SH-SY5Y (cell line): ENCODE data around the gene PPFIA4.

ENCODE experiments used
- GATA2 ChIP-seq: IDR thresholded peaks from 2 replicates; pipeline ENCODE4 v1.6.1; 2011; ENCODE audit warnings: mild to moderate bottlenecking, low read depth, low read length
- GATA3 ChIP-seq: IDR thresholded peaks from 2 replicates; pipeline ENCODE4 v1.6.1; 2011; ENCODE audit warnings: low read depth, mild to moderate bottlenecking, low read length, moderate library complexity

PPFIA4 gene

GRCh38 chr1:203099805-203100515 lies 73.7 kb downstream of the PPFIA4 start:
- no peak for TF ChIP-seq GATA3
- no peak for TF ChIP-seq GATA2

DNA sequence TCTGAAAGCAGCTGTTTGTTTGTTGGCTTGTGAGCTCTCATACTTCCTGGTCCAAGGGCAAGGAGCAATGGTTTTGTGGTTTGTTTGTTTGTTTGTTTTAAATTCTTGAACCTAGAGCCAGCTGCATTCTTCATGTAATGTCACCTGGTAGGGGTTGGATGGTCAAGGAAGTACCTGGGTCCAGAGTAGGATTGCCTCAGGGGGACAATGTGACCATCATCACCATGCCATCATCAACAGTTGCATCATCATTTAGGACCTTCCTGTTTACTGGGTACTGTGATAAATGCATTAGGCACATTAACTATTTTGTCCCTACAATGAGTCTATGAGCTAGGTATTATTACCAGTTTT lies 74.2 kb downstream of the PPFIA4 start:
- no peak for TF ChIP-seq GATA2
- TF ChIP-seq GATA3: no peak

DNA sequence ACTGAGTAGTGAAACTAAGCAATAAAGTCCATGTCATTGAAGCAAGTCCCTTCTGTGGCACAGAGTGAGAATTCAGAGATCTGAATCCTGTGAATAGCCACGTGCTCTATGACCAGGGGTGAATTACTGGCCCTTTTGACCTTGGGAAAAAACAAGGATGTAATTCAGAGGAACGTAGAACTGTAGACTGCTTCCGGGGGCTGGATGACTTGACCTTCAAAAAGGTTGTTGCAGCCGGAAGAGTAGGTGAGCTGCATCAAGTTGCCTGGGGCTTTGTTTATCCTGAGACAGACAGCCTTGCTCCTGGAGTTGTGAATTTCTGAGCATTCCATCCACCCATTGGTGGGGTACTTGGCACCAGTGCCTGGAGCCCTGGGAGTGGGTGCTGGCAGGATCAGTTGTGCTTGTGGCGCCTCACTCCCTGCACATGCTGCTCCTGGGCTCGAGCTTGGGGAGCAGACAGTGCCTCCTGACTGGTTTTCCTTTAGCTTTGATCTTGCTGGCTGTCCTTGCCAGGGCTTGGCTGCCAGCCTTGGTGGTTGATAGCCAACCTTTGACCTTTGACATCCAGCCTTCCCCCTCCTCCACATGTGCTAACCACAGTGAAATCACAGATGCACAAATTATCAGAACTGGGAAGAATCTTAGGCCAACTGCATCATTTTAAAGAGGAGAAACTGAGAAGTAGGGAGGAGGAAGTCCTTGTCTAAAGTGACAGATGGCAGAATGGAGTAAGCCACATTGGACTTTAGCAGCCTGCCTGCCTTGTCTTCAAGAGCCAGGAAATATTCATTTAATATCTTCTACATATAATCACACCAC lies 75.7 kb downstream of the PPFIA4 start:
- no peak for TF ChIP-seq GATA2
- TF ChIP-seq GATA3: no peak

DNA sequence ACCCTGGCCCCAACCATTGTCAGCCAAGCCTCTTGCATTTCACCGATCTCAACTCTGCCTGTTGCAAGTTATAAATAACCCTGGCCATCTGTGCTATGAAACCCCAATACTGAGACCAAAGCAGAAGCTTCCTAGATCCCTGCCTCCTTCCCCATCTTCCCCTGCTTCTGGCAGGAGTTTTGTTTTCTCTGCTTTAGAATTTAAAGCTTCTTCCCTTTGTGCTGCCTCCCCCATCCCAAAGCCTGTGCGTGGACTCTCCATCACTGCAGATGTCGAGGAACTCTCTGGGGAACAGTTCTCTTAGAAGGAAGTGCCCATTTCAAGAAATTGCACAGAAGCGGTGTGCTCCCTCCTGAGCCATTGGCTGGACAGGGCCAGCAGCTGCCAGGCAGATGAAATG lies 76.9 kb downstream of the PPFIA4 start:
- TF ChIP-seq GATA2: no peak
- no peak for TF ChIP-seq GATA3

DNA sequence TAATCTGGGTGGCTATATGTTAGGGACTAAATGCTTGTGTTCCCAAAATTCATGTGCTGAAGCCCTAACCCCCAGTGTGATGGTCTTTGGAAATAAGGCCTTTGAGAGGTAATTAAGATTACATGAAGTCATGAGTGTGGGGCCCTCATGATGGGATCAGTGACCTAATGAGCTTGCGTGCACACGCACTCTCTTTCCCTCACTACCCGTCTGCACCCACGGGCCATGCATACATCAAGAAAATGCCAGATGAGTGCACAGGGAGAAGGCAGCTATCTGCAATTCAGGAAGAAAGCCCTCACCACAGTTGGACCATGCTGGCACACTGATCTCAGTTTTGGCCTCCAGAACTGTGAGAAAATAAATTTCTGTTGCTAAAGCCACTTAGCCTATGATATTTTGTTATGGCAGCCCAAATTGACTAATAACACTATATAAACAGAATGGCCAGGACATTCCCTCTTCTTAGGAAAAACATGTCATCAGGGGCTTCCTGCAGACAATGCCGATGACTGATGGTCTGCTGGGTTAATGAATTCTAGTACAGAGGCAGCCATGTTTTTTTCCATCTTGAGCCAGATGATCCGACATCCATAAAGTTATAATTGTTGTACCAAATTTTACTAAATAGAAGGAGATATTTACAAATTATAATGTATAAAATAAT lies 77.7 kb downstream of the PPFIA4 start:
- no peak for TF ChIP-seq GATA2
- no peak for TF ChIP-seq GATA3

DNA sequence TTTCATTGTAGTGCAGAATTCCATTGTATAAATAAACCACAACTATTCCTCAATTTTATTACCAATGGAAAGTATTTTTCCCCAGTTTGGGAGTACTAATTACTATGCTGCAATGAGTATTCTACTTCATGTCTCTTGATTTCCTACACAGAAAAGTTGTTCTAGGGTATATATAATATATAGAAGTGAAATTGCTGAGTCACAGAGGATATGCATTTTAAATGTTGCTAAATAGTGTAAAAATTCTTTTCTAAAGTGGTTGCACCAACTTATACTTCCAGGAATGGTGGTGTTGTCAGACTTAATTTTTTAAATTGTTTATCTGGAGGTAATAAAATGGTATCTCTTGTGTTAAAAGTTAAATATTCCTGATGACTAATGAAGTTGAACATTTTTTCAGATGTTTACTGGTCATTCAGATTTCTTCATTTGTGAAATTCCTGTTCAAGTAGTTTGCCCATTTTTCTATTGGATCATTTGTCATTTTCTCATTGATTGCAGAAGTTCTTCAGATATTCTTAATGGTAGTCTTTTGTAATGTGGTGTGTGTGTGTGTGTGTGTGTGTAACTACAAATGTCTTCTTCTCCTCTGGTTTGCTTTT lies 78.6 kb downstream of the PPFIA4 start:
- TF ChIP-seq GATA2: no peak
- no peak for TF ChIP-seq GATA3

DNA sequence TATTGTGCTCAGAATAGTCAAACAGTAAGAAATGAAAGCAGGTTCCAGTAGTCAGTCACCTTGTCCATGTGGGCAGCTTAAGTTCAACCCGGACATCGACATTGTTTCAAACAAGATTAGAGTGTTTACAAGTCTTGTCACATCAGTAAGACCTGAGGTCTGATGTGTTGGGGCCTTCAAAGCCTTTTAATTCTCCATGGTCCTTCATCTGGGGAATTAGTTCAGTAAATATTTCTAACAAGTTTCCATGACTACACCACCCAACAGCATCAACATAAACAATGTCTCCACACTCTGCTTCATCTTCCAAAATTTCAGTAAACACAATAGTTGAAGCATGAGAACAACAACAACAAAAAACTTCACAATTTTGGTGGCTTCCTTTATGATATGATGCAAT lies 86.2 kb downstream of the PPFIA4 start:
- TF ChIP-seq GATA3 (no peak), GATA2 (no peak)

GRCh38 chr1:203113308-203113707 lies 87.0 kb downstream of the PPFIA4 start:
- no peak for TF ChIP-seq GATA2
- no peak for TF ChIP-seq GATA3

DNA sequence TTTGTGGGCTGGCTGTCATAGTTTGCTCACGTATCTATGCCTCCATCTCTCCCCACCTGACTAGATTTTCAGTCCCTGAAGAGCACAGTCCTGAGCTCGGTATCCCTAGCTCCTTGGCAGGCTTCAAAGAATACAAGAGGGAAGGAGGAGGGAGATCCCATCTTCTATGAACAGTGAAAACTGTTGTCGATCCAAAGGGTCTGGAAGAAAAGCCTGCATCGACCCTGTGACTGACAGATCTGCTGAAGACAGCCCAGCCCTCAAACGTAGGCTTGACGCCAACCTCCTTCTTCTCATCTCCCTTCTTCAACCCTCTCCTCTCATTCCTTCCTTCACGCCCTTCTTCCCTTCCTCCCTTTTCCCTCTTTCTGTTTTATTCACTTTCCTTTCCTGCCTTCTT lies 87.9 kb downstream of the PPFIA4 start:
- TF ChIP-seq GATA3 (no peak), GATA2 (no peak)

GRCh38 chr1:203116091-203116820 lies 90.0 kb downstream of the PPFIA4 start:
- TF ChIP-seq GATA2 (no peak), GATA3 (no peak)

DNA sequence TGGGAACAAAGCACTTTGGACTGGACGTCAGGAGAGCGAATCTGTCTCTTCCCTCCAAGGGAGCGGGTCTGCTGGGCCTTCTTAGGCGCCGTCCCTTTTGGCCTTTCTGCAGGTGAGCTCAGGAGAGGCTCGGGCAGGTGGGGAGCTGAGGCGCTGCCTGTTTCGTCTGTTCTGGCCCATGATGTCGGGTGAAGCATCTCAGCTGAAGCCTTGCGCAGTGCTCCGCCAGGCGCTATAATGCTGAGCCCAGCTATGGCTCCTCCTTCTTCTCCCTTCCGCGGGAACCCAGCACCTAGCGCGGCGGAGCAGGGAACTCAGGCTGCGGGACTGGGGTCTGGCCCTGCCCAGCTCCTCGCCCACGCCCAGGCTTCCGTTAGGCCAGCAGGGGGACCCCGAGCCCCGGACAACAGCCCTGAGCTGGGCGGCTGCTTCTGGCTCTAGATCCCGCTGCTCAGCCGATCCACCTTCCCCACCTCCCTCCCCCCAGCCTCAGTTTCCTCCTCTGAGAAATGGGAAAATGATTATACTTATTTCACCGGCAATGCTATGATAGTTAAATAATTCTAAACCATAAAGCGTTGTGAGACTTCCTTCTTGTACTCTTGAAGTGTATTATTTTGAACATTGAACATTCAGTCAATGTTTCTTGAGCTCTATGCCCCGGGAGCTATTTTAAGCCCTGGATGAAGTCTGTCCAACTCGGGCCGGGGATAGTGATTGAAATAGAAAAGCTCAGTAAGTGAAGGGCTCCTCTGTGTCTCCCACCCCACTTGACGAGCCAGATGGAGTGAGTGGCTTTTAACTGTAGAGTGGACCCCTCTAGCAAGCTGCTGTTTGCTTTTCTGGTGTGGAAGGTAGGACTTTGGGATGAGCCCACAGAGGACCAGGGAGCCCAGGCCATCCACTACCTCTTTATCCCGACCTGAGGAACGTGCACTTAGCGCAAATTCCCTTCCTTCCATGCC lies 91.6 kb downstream of the PPFIA4 start:
- TF ChIP-seq GATA2 (no peak), GATA3 (no peak)

DNA sequence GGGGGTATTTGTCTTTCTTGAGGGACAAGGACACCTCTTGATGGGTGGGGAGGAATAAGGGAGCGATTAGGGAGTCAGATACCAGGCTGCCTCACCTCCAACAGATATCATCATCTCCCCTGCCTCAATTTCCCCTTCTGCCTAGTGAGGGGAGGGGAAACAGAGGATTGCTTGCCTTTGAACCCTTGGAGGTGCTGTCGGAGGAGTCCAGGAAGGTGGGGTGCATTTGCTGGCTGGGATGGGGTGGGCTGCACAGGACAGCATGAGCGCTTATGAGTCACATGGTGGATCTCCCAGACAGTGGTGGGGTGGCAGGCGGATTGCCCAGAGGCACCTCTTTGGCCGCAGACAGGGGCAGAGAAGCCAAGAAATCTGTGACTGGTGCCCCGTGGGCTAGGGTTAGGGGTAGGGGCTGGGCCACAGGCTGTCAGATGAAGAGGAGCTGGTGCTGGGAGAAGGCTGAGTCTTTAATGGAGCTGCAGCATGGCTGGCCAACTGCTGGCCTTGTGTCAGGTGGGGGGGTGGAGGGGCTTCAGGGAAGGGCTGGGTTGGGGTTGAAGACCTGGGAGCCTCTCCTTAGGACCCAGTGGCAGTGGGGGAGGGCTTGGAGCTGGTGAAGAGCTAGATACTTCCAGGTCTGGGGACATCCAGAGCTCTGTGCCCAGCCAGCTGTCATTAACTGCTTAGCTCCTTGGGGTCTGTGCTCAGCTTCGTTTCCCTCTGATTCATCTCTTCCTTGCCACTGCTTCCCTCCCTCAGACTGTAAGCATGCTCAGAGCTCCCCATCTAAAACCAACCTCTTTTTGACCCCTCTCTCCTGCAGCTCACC lies 94.2 kb downstream of the PPFIA4 start:
- no peak for TF ChIP-seq GATA2
- TF ChIP-seq GATA3: no peak
